Muscle layer of duodenum (tissue), 2 donors: ENCODE results near the gene SMIM41.
A peak's percentile ranks its signal among the peaks of the same experiment; 100 is the strongest.

ENCODE experiments used
- H3K27ac ChIP-seq: one replicate; pipeline ENCODE4 v1.7.0; 2013; ENCODE audit warnings: mild to moderate bottlenecking, low read length
- H3K27me3 ChIP-seq: one replicate; pipeline ENCODE4 v1.7.0; 2013; ENCODE audit warnings: low read depth, mild to moderate bottlenecking, control low read depth, low read length
- H3K36me3 ChIP-seq, 2 donors: one replicate each; pipeline ENCODE4 v1.7.0; 2013; ENCODE audit warnings: low read length in 2 of 2, control low read depth in 1 of 2, mild to moderate bottlenecking in 1 of 2; ENCODE audit not compliant: insufficient read depth in 2 of 2, control insufficient read depth in 1 of 2
- H3K4me1 ChIP-seq, 2 donors: one replicate each; pipeline ENCODE4 v1.7.0; 2013; ENCODE audit warnings: low read length in 2 of 2, mild to moderate bottlenecking in 2 of 2, control low read depth in 1 of 2, moderate library complexity in 1 of 2; ENCODE audit not compliant: insufficient read depth in 2 of 2, control insufficient read depth in 1 of 2
- H3K4me3 ChIP-seq, 2 donors: one replicate each; pipeline ENCODE4 v1.7.0; 2013; ENCODE audit warnings: low read length in 2 of 2, low read depth in 1 of 2, mild to moderate bottlenecking in 1 of 2
- H3K9me3 ChIP-seq, 2 donors: one replicate each; pipeline ENCODE4 v1.7.0; 2013; ENCODE audit warnings: low read length in 2 of 2, control low read depth in 1 of 2, mild to moderate bottlenecking in 1 of 2; ENCODE audit not compliant: control insufficient read depth in 1 of 2
- donor health status: healthy.

SMIM41 gene

DNA sequence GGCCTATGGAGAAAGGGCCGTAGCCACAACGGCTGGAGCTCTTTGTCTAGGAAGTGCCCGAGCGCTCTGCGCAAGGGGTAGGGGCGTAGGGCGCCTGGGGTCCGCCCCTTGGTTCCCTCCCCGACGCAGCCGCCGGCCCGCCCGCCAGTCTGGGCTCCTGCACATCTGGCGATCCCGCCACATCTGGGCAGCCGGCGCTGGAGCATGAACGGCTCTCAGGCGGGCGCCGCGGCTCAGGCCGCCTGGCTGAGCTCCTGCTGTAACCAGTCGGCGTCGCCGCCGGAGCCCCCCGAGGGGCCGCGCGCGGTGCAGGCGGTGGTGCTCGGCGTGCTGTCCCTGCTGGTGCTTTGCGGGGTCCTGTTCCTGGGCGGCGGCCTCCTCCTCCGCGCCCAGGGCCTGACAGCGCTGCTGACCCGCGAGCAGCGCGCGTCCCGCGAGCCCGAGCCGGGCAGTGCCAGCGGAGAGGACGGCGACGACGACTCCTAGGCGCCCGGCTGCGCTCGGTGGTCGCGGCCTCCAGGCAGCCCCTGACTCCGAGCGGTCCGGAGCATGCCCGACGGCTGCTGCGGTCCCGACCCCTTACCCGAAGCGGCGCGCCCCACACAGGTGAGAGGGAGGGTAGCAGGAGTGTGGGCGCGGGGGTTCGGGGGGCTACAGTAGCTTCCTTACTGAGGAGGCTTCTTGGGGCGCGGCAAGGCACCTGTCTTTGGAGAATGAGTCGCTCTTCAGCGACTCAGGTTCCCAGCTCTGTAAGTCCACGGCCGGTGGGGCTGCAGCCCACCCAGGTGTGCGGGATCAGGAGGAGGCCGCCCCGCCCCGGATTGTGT lies at the start of gene SMIM41:
Gene SMIM41 (plus strand): TSS at position 129 of the 827 bp plus-strand sequence. CDS start 76 bp downstream, at position 205.
- Histone ChIP-seq H3K27ac (peak within 1 kb of the TSS; percentile 31), H3K9me3 (no peaks in the 10 kb centered on the region), H3K4me1 (peaks cover 3 to 28% of the 10 kb centered on the region in 2 donors), H3K27me3 (no peaks in the 10 kb centered on the region), H3K36me3 (peaks cover 32 to 45% of the 10 kb centered on the region in 2 donors), H3K4me3 (no peak within 1 kb of the TSS)

DNA sequence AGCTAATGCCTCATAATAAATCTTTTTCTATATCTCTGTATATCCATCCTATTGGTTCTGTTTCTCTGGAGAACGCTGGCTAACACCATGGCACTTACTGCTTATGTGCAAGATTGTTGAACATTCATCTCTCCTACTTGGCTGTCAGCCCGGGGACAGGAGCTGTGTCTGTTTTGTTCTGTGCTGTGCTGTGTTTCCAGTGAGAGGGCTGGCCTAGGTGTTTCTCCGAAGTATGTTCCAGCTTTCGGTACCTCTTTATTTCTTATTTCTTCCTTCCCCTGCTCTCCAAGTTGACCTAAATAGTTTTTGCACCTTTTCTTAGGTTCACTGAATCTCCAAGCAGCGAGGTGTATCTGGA lies 47.1 kb upstream of the SMIM41 start:
- peak overlapping the region; percentile 39 to 43 for H3K4me3 ChIP-seq
- peak overlapping the region; percentile 87 for H3K27ac ChIP-seq
- peaks cover 9 to 23% of the 10 kb centered on the region in 2 donors for H3K4me1 ChIP-seq

GRCh38 chr12:52032804-52033445 lies 46.6 kb upstream of the SMIM41 start:
- H3K4me1 ChIP-seq = peaks cover 9 to 20% of the 10 kb centered on the region in 2 donors
- H3K36me3 ChIP-seq = peaks cover 0 to 4% of the 10 kb centered on the region in 2 donors
- peak overlapping the region; percentile 39 to 43 for H3K4me3 ChIP-seq
- no peaks in the 10 kb centered on the region for H3K9me3 ChIP-seq
- H3K27me3 ChIP-seq = no peaks in the 10 kb centered on the region
- peak overlapping the region; percentile 95 for H3K27ac ChIP-seq

More for the DNA sequence above, 47.1 kb upstream of the SMIM41 start:
- H3K36me3 ChIP-seq = peaks cover 0 to 4% of the 10 kb centered on the region in 2 donors
- H3K27me3 ChIP-seq = no peaks in the 10 kb centered on the region
- no peaks in the 10 kb centered on the region for H3K9me3 ChIP-seq

DNA sequence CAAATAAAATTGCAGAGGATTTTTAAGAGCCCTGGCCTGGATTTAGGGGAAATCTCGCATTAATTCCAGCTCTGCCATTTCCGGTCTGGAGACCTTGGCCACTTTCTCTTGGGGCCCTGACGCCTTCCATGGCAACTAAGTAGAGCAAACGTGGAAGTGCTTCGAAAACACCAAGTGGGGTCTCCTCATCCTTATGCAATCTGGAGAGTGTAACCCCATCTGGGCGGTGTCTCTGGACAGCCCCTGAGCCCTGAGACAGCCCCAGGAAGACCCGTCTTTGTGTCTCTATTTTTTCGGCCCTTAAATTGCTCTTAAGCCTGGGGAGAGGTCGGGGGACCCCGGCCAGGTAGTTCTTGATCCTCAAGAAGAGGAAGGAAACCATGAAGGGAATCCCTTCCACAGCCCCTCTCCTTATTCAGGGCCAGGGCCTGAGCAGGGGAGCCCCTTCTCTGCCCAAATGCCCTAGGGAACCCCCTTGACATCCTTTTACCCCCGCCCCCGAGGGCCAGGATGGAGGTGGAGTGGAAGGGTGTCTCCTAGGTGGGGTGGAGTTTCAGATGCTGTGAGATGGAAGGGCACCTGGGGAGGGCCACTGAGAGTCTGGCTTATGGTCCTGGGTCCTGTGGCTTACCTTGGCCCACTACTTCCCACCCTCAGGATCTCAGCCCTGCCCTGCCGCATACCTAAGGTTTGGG lies 45.9 kb upstream of the SMIM41 start:
- Histone ChIP-seq H3K27me3 (no peaks in the 10 kb centered on the region), H3K36me3 (peaks cover 0 to 4% of the 10 kb centered on the region in 2 donors), H3K27ac (peak overlapping the region; percentile 95), H3K9me3 (no peaks in the 10 kb centered on the region), H3K4me3 (peak overlapping the region; percentile 26 to 39), H3K4me1 (peaks cover 9 to 20% of the 10 kb centered on the region in 2 donors)

DNA sequence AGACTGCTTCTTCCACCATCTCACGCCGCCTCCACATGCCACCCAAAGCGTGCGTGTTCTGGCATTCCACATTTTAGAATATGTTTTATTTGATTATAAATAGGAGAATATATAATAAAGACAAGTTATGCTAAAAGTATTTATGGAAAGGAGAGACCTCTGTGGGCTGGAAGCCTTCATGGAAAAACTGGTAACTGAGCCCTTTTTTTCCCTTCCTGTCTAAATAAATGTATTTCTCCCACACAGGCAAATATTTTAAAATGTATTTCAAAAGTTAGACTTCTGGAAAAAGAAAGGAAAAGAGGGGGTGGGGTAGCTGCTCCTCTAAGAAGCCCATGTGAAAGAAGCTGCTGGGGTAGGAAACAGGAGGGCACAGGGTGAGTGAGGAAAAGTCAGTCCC lies 44.3 kb upstream of the SMIM41 start:
- peaks cover 9 to 16% of the 10 kb centered on the region in 2 donors for H3K4me1 ChIP-seq
- no peak overlapping the region for H3K4me3 ChIP-seq
- H3K27ac ChIP-seq = peak overlapping the region; percentile 5
- no peaks in the 10 kb centered on the region for H3K9me3 ChIP-seq
- no peaks in the 10 kb centered on the region for H3K27me3 ChIP-seq
- peaks cover 0 to 4% of the 10 kb centered on the region in 2 donors for H3K36me3 ChIP-seq

DNA sequence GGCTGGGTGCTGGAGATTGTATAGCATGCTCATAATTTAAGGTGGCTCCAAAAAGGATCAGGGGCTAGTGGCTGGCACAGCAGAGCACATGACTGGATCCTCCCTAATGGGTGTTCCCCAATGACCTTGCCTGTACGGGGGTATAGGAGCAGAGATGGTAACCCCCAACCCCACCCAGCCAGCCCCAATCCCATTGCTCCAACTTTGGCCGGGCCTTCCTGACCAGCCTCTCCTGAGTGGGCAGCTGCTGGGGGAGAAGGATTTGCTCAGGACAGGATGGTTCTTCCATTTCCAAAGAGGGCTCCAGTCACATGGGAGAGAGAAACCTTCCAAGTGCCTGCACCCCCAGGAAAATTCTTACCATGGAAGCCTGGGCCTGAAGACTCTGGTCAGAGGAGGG lies 43.6 kb upstream of the SMIM41 start:
- peak overlapping the region; percentile 75 for H3K27ac ChIP-seq
- H3K9me3 ChIP-seq = no peaks in the 10 kb centered on the region
- peaks cover 0 to 4% of the 10 kb centered on the region in 2 donors for H3K36me3 ChIP-seq
- peaks cover 9 to 16% of the 10 kb centered on the region in 2 donors for H3K4me1 ChIP-seq
- peak overlapping the region in 1 of 2 donors; percentile 33 for H3K4me3 ChIP-seq
- H3K27me3 ChIP-seq = no peaks in the 10 kb centered on the region

- H3K27me3 ChIP-seq = no peaks in the 10 kb centered on the region
- H3K9me3 ChIP-seq = no peaks in the 10 kb centered on the region
- H3K27ac ChIP-seq = peak overlapping the region; percentile 75
- H3K36me3 ChIP-seq = peaks cover 0 to 4% of the 10 kb centered on the region in 2 donors
- peak overlapping the region; percentile 20 to 33 for H3K4me3 ChIP-seq
- peaks cover 9 to 18% of the 10 kb centered on the region in 2 donors for H3K4me1 ChIP-seq
These were observed 42.8 kb upstream of the SMIM41 start for GRCh38 chr12:52036587-52037171.

- peaks cover 6 to 20% of the 10 kb centered on the region in 2 donors for H3K4me1 ChIP-seq
These were observed 42.1 kb upstream of the SMIM41 start for GRCh38 chr12:52037248-52037861.

GRCh38 chr12:52038447-52038846 lies 41.1 kb upstream of the SMIM41 start:
- H3K36me3 ChIP-seq = no peaks in the 10 kb centered on the region
- H3K27ac ChIP-seq = no peak overlapping the region
- H3K9me3 ChIP-seq = no peaks in the 10 kb centered on the region
- H3K27me3 ChIP-seq = no peaks in the 10 kb centered on the region
- H3K4me1 ChIP-seq = peaks cover 3 to 22% of the 10 kb centered on the region in 2 donors
- H3K4me3 ChIP-seq = peak overlapping the region in 1 of 2 donors; percentile 31

More at GRCh38 chr12:52037248-52037861, 42.1 kb upstream of the SMIM41 start:
- H3K27me3 ChIP-seq = no peaks in the 10 kb centered on the region
- H3K4me3 ChIP-seq = peak overlapping the region; percentile 49 to 52
- no peak overlapping the region for H3K27ac ChIP-seq
- H3K36me3 ChIP-seq = peaks cover 0 to 3% of the 10 kb centered on the region in 2 donors
- H3K9me3 ChIP-seq = no peaks in the 10 kb centered on the region

DNA sequence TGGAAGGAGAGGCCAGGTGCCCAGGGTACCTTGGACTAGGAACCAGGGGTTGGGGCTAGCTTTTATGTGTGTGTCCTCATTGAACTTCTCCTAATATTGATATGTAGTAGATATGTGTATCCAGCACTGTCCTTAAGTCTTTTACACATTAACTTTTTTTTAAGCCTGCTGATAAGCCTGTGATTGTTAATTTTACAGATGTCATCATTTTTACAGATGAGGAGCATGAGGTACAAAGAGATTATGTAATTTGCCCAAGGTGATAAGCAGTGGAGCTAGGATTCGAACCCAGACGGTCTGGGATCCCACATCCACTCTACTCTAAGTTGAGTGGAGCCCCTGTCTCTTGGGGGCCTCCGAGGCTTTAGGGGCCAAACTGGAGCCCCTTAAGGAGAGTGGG lies 38.5 kb upstream of the SMIM41 start:
- no peaks in the 10 kb centered on the region for H3K9me3 ChIP-seq
- H3K36me3 ChIP-seq = peaks cover 0 to 7% of the 10 kb centered on the region in 2 donors
- peaks cover 8 to 33% of the 10 kb centered on the region in 2 donors for H3K4me1 ChIP-seq
- H3K27ac ChIP-seq = no peak overlapping the region
- no peak overlapping the region for H3K4me3 ChIP-seq
- no peaks in the 10 kb centered on the region for H3K27me3 ChIP-seq
